ENCODE measurements around the gene MYBPHL.

DNA sequence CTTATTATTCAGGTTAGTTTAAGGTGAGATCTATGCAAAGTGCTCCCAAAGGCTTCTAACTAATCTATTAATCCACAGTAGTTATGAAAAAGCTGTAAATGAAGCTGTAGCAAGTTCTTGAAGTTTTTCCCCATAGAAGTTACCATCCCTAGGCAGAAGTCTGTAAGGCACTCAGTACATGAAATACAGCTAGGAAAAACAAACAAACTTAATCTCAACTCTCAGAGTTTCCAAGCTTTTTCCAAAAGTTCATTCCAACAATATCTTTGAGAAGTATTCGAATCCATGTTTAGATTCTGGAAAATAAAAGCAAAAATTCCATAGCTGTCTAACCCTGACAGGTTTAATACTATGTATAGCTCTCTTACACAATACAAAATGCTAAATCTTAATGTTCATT lies 49.7 kb upstream of the MYBPHL start:
- TF ChIP-seq CTCF (IDR thresholded peaks at IDR 0.05) (no peak), POLR2A (IDR thresholded peaks at IDR 0.05) (no peak)
